GM23248 (cell line): ENCODE data around the gene RINL.

Experiments used
- EZH2 ChIP-seq: fragments of 200-600 bp; sonication (generic); IDR thresholded peaks from 2 replicates; pipeline ENCODE4 v1.6.1; 2018; ENCODE audit warnings: antibody characterized with exemption, mild to moderate bottlenecking; ENCODE audit not compliant: insufficient read depth, poor library complexity, severe bottlenecking
- EZH2phosphoT487 ChIP-seq: fragments of 200-600 bp; sonication (generic); IDR thresholded peaks from 2 replicates; pipeline ENCODE4 v1.6.1; 2018; ENCODE audit warnings: antibody characterized with exemption, moderate library complexity, mild to moderate bottlenecking, low read depth; ENCODE audit not compliant: insufficient read depth

GRCh38 chr19:38883286-38883685, 5.2 kb upstream of the RINL start:
- TF ChIP-seq EZH2 (no peak), EZH2phosphoT487 (no peak)
